Measurements from ENCODE around the gene PTBP1. TPM values are rescaled to one million over a fixed set of nuclear protein-coding genes. Genes with fewer than 3 reads are reported as not detected.

The PTBP1 gene
- total and polyA plus RNA-seq, 9 of the 15 experiments (the other 6 are each of a cell fraction or from before 2014, with no cell fraction given), result 14.0 to 759 (median 234) TPM

DNA sequence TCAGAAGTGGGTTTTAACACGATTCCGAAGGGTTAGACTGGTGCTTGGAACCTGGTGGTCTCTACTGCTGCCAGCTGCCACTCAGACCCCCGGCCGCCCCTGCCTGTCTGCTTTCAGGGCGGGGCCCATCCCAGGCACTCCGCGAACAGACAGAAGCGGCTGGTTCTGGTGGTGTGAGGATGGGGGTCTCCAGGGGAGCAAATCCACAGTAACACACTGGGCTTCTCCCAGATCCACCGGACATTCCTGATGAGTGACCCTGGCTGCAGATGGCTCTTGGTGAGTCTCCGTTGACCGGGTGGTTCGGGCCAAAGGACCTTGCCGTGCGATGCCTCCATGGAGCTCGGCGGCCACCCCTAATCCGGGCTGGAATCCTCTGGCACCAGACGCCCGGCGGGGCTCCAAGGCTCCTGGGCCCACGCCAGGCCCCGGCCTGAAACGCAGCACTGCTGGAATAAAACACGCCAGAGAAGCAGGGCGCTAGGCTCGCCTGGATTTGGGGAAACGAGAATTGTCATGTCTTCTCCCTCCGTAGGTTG is 2.1 kb upstream of the PTBP1 start:
- Histone ChIP-seq H3K36me3 (ENCODE audit: control insufficient read depth, insufficient read depth, low read length) (peaks cover 21% of the 10 kb centered on the region; the same call in 2 of the 3 replicates), H3K9me1 (ENCODE audit: control insufficient read depth, insufficient read depth, low read length) (peaks cover under 1% of the 10 kb centered on the region), H3K4me1 (replicated peaks in 1 of 2; ENCODE audit: control insufficient read depth in 2 of 2, insufficient read depth in 2 of 2, low read length in 2 of 2) (peaks cover 34 to 81% of the 10 kb centered on the region in 2 experiments), H3K27me3 (ENCODE audit: control insufficient read depth in 2 of 2, insufficient read depth in 2 of 2, low read length in 2 of 2) (no peaks in the 10 kb centered on the region), H3K27ac (ENCODE audit: extremely low read depth, low read depth, low read length) (no peak overlapping the region), H3K4me3 (no peak overlapping the region), H4K20me1 (replicated peaks; ENCODE audit: control insufficient read depth, insufficient read depth, low read length) (peaks cover 21% of the 10 kb centered on the region), H3K4me2 (ENCODE audit: insufficient read depth, low read length) (no peak overlapping the region), H3K9ac (ENCODE audit: insufficient read depth in 1 of 2, low read depth in 2 of 2, low read length in 2 of 2) (no peak overlapping the region; a peak in 1 of 4 replicates), H3K9me3 (replicated peaks; ENCODE audit: control insufficient read depth, insufficient read depth, low read depth, low read length) (peaks cover 3% of the 10 kb centered on the region; the same call in 1 of the 2 replicates), H3K79me2 (ENCODE audit: control insufficient read depth, insufficient read depth, low read length) (peaks cover 46% of the 10 kb centered on the region), H2AFZ (ENCODE audit: low read depth, low read length) (no peak overlapping the region)
- intact Hi-C loops (cut with micrococcal nuclease), result no loop called here
- FAIRE-seq (no peak), DNase-seq (ENCODE audit: extremely low read depth in 1 of 4, low spot score in 3 of 4) (no peak), ATAC-seq (no peak)
- ChIA-PET POLR2A (no interaction called here), CTCF (ENCODE audit: low intra/inter-chr PET ratio) (no interaction called here)
- WGBS (ENCODE audit: insufficient coverage, low coverage, missing lambda C conversion rate), result 96% methylated on average over 23 of the region's 28 CpGs
- no peak for TF ChIP-seq ZC3H11A (IDR thresholded peaks at IDR 0.05; ENCODE audit: low read depth, low read length)
- TF ChIP-seq TBP (optimal IDR thresholded peaks at IDR 0.05; ENCODE audit: low read depth, low read length), result no peak
- no peak for TF ChIP-seq CREM (IDR thresholded peaks at IDR 0.05; ENCODE audit: low read depth)
- TF ChIP-seq, protein P1, sequence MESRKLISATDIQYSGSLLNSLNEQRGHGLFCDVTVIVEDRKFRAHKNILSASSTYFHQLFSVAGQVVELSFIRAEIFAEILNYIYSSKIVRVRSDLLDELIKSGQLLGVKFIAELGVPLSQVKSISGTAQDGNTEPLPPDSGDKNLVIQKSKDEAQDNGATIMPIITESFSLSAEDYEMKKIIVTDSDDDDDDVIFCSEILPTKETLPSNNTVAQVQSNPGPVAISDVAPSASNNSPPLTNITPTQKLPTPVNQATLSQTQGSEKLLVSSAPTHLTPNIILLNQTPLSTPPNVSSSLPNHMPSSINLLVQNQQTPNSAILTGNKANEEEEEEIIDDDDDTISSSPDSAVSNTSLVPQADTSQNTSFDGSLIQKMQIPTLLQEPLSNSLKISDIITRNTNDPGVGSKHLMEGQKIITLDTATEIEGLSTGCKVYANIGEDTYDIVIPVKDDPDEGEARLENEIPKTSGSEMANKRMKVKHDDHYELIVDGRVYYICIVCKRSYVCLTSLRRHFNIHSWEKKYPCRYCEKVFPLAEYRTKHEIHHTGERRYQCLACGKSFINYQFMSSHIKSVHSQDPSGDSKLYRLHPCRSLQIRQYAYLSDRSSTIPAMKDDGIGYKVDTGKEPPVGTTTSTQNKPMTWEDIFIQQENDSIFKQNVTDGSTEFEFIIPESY (CRISPR knock-in tag; IDR thresholded peaks at IDR 0.05), result peak; percentile 95
- no TSS peak for BruUV-seq (replicated peaks)
- in situ Hi-C loops (cut with MboI), result no loop called here

Measured in K562 (cell line).